Loucy (cell line): ENCODE results near the gene FAM222B.
A peak's percentile ranks its signal among the peaks of the same experiment; 100 is the strongest.

Experiments used
- H2AFZ ChIP-seq: fragments of 200-600 bp; sonication (generic); 2 replicates; pipeline ENCODE4 v1.6.0; 2016; ENCODE audit warnings: antibody characterized with exemption, mild to moderate bottlenecking, low read length, moderate library complexity
- H3F3A ChIP-seq: fragments of 200-600 bp; 2 replicates; pipeline ENCODE4 v1.6.0; 2016; ENCODE audit warnings: antibody characterized with exemption, low read depth, mild to moderate bottlenecking
- H3K27me3 ChIP-seq: fragments of 200-600 bp; sonication (generic); 2 replicates; pipeline ENCODE4 v1.6.1; 2014; ENCODE audit warnings: low read length, mild to moderate bottlenecking; ENCODE audit not compliant: insufficient read depth, poor library complexity, severe bottlenecking
- H3K36me3 ChIP-seq: fragments of 200-600 bp; sonication (generic); 2 replicates; pipeline ENCODE4 v1.6.1; 2016; ENCODE audit warnings: low read length; ENCODE audit not compliant: insufficient read depth
- H3K4me1 ChIP-seq: fragments of 200-600 bp; sonication (generic); 2 replicates; pipeline ENCODE4 v1.5.1; 2014; ENCODE audit warnings: low read length, mild to moderate bottlenecking; ENCODE audit not compliant: insufficient read depth, poor library complexity, severe bottlenecking
- H3K4me2 ChIP-seq: fragments of 200-600 bp; sonication (generic); 2 replicates; pipeline ENCODE4 v1.6.0; 2014; ENCODE audit warnings: antibody characterized with exemption, low read length, low read depth, mild to moderate bottlenecking; ENCODE audit not compliant: poor library complexity, severe bottlenecking
- H3K4me3 ChIP-seq: fragments of 200-600 bp; sonication (generic); 2 replicates; pipeline ENCODE4 v1.5.1; 2014; ENCODE audit warnings: low read length, mild to moderate bottlenecking, mixed read lengths; ENCODE audit not compliant: poor library complexity, severe bottlenecking
- H3K79me2 ChIP-seq: fragments of 200-600 bp; sonication (generic); 2 replicates; pipeline ENCODE4 v1.6.1; 2014; ENCODE audit warnings: low read length; ENCODE audit not compliant: insufficient read depth
- H3K9ac ChIP-seq: fragments of 200-600 bp; sonication (generic); 2 replicates; pipeline ENCODE4 v1.6.0; 2014; ENCODE audit warnings: mild to moderate bottlenecking, low read depth, low read length, moderate library complexity; ENCODE audit not compliant: poor library complexity, severe bottlenecking
- H3K9me2 ChIP-seq: fragments of 200-600 bp; sonication (generic); replicated peaks from 2 replicates; pipeline ENCODE4 v1.6.1; 2016; ENCODE audit warnings: low read depth, low read length, mixed read lengths
- H3K9me3 ChIP-seq: fragments of 200-600 bp; sonication (generic); 2 replicates; pipeline ENCODE4 v1.6.1; 2014; ENCODE audit warnings: mild to moderate bottlenecking, antibody characterized with exemption, low read length, low read depth; ENCODE audit not compliant: insufficient read depth
- H4K20me1 ChIP-seq: fragments of 200-600 bp; sonication (generic); 2 replicates; pipeline ENCODE4 v1.6.0; 2014; ENCODE audit warnings: antibody characterized with exemption, low read length, mild to moderate bottlenecking; ENCODE audit not compliant: insufficient read depth, poor library complexity, severe bottlenecking
- EZH2phosphoT487 ChIP-seq: fragments of 200-600 bp; IDR thresholded peaks from 2 replicates; pipeline ENCODE4 v1.6.1; 2018; ENCODE audit warnings: antibody characterized with exemption, mild to moderate bottlenecking, moderate library complexity, borderline replicate concordance
- TF ChIP-seq, protein P1 (sequence below): fragments of 200-600 bp; sonication (generic); conservative IDR thresholded peaks from 2 replicates; pipeline ENCODE4 v1.5.1; 2014; ENCODE audit warnings: mild to moderate bottlenecking, antibody characterized with exemption, low read length

FAM222B gene

GRCh38 chr17:28729950-28730330 is 112.7 kb downstream of the FAM222B start:
- H3K4me2 ChIP-seq, result no peak overlapping the region
- TF ChIP-seq EZH2phosphoT487, result no peak
- TF ChIP-seq, protein P1, sequence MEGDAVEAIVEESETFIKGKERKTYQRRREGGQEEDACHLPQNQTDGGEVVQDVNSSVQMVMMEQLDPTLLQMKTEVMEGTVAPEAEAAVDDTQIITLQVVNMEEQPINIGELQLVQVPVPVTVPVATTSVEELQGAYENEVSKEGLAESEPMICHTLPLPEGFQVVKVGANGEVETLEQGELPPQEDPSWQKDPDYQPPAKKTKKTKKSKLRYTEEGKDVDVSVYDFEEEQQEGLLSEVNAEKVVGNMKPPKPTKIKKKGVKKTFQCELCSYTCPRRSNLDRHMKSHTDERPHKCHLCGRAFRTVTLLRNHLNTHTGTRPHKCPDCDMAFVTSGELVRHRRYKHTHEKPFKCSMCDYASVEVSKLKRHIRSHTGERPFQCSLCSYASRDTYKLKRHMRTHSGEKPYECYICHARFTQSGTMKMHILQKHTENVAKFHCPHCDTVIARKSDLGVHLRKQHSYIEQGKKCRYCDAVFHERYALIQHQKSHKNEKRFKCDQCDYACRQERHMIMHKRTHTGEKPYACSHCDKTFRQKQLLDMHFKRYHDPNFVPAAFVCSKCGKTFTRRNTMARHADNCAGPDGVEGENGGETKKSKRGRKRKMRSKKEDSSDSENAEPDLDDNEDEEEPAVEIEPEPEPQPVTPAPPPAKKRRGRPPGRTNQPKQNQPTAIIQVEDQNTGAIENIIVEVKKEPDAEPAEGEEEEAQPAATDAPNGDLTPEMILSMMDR, result no peak
- no peaks in the 10 kb centered on the region for H3K79me2 ChIP-seq
- H3K36me3 ChIP-seq, result peaks cover 6% of the 10 kb centered on the region; the same call in 1 of the 2 replicates
- H3K9ac ChIP-seq, result no peak overlapping the region
- no peak overlapping the region for H2AFZ ChIP-seq
- no peak overlapping the region for H3K4me3 ChIP-seq
- H3F3A ChIP-seq, result peaks cover 5% of the 10 kb centered on the region
- peaks cover 11% of the 10 kb centered on the region for H3K4me1 ChIP-seq
- peaks cover 7% of the 10 kb centered on the region for H4K20me1 ChIP-seq
- no peaks in the 10 kb centered on the region for H3K9me3 ChIP-seq
- H3K27me3 ChIP-seq, result no peaks in the 10 kb centered on the region
- no peaks in the 10 kb centered on the region for H3K9me2 ChIP-seq

GRCh38 chr17:28728364-28729200 is 114.0 kb downstream of the FAM222B start, which contains the start of gene NEK8:
Gene NEK8, plus strand, starts transcription at chr17:28728788. Its CDS starts 26 bp downstream, at chr17:28728814.
- Histone ChIP-seq H4K20me1 (peaks cover 12% of the 10 kb centered on the region), H3K9ac (peak within 1 kb of the TSS; percentile 75), H3K36me3 (peaks cover 18% of the 10 kb centered on the region; the same call in 1 of the 2 replicates), H3K4me3 (peak within 1 kb of the TSS; percentile 91), H2AFZ (peak within 1 kb of the TSS; percentile 94), H3K27me3 (no peaks in the 10 kb centered on the region), H3K9me2 (no peaks in the 10 kb centered on the region), H3F3A (peaks cover 18% of the 10 kb centered on the region), H3K4me2 (peak within 1 kb of the TSS; percentile 100), H3K9me3 (no peaks in the 10 kb centered on the region), H3K79me2 (peaks cover under 1% of the 10 kb centered on the region; the same call in 1 of the 2 replicates), H3K4me1 (peaks cover 11% of the 10 kb centered on the region)
- TF ChIP-seq, protein P1, result no peak
- no peak for TF ChIP-seq EZH2phosphoT487

DNA sequence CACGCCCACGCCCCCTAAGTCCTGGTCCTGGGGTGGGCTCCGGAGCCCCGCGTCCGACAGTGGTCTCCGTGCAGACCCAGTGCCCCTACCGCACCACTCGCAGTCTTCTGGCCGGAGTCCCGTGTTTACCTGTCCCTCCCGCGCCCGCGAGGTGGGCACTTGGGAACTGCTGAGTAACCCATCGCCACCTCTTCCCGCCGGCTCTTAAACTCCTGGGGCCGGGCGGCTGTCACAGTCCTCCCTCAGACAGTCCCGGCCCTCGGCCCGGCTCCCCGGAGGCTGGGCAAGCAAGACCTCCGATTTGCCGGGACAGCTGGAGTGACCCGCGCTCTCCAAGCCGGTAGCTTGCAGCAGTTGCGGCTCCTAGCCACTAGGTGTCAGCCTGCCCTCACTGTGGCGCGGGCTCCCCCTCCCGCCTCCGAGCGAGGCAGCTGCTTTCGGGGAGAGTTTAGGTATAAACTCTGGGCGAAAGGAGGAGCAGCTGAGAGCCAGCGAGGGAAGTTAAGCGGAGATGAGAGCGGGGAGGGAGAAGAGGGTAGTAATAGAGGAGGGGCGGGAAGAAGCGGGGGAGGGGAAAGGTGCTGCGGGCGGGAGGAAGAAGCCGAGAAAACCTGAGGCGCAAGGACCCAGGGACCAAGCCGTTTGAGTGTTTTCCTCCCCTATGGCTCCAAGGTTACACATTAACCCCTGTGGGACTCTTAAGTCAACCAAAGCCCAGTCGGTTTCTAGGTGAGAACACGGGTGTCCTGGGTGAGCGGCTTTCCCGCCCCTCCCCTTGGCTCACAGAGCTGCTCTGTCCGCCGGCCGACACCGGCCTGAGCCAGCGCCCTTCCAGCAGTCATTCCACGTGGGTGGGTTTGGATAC is 115.7 kb downstream of the FAM222B start:
- peak overlapping the region; percentile 100 for H3K4me2 ChIP-seq
- TF ChIP-seq, protein P1, result peak; percentile 98
- TF ChIP-seq EZH2phosphoT487, result no peak
- H3K4me1 ChIP-seq, result peaks cover 24% of the 10 kb centered on the region
- peaks cover 18% of the 10 kb centered on the region for H3K79me2 ChIP-seq
- peaks cover 25% of the 10 kb centered on the region for H3F3A ChIP-seq
- peak overlapping the region; percentile 91 for H3K4me3 ChIP-seq
- no peaks in the 10 kb centered on the region for H3K9me2 ChIP-seq
- H2AFZ ChIP-seq, result peak overlapping the region; percentile 62
- H3K9me3 ChIP-seq, result no peaks in the 10 kb centered on the region
- H3K27me3 ChIP-seq, result no peaks in the 10 kb centered on the region
- peaks cover 34% of the 10 kb centered on the region; the same call in 1 of the 2 replicates for H3K36me3 ChIP-seq
- H3K9ac ChIP-seq, result peak overlapping the region; percentile 75
- H4K20me1 ChIP-seq, result peaks cover 29% of the 10 kb centered on the region
